GM21825 (cell line): ENCODE data around the gene IQSEC1.

Experiments used
- ATAC-seq: cut with Tn5 transposase; IDR thresholded peaks from one replicate; pipeline ENCODE4 v1.9.1; 2021; ENCODE audit warnings: mild to moderate bottlenecking, moderate library complexity; ENCODE audit not compliant: unreplicated experiment

The IQSEC1 gene

GRCh38 chr3:13073326-13074005 lies at the start of gene IQSEC1:
Gene IQSEC1, minus strand, starts transcription at chr3:13073429. Its CDS starts 415 bp downstream, at chr3:13073014.
- peak; percentile 62 for ATAC-seq

GRCh38 chr3:13122081-13123012 lies 49.1 kb upstream of the IQSEC1 start:
- ATAC-seq, result no peak

DNA sequence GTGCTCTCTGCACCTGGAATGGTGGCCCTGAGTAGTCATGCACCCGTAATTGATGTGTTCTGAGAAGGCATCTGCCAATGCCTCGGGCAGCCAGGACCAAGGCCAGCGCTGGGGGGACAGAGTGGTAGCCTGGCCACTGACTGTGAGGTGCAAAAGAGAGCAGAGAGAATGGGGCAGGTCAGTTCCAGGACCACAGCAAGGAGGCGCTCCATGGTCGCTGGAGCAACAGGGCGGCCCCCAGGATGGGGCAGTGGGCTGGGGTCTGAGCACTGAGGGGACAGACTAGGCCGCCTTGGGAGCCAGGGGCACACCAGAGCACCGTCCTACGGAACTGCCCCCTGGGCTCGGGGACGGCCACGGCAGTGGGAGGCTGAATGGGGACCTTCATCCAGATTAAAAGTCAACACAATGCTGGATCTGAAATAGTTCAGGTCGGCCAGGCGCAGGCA lies 48.3 kb upstream of the IQSEC1 start:
- no peak for ATAC-seq

GRCh38 chr3:13120928-13121552 lies 47.8 kb upstream of the IQSEC1 start:
- no peak for ATAC-seq

DNA sequence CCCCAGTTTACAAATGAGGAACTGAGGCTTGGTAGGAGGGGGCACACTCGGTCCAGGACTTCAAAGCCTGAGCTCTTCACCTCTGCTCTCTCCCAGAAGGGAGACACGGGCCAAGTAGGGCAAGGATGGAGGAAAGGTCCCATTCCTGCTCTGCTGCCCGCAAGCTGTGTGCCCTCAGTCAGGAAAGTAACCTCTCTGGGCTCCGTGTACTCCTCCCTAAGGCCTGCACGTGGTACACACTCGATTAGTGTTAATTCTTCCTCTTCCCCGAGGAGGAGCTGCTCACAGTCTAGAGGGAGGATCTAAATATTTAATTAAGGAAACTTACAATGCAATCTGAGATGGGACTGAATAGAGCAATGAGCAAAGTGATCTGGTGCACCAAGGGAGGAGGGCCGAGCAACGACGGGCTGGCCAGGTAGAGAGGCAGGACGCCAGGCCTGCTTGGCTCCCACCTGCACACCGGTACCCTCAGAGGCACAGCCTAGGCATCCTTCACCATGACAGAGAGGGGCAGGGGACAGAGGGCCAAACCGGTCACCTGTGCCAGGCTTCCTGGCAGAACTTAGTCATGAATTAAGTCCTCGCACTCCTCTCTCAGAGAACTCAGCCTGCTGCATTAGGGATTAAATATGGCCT lies 47.2 kb upstream of the IQSEC1 start:
- no peak for ATAC-seq

DNA sequence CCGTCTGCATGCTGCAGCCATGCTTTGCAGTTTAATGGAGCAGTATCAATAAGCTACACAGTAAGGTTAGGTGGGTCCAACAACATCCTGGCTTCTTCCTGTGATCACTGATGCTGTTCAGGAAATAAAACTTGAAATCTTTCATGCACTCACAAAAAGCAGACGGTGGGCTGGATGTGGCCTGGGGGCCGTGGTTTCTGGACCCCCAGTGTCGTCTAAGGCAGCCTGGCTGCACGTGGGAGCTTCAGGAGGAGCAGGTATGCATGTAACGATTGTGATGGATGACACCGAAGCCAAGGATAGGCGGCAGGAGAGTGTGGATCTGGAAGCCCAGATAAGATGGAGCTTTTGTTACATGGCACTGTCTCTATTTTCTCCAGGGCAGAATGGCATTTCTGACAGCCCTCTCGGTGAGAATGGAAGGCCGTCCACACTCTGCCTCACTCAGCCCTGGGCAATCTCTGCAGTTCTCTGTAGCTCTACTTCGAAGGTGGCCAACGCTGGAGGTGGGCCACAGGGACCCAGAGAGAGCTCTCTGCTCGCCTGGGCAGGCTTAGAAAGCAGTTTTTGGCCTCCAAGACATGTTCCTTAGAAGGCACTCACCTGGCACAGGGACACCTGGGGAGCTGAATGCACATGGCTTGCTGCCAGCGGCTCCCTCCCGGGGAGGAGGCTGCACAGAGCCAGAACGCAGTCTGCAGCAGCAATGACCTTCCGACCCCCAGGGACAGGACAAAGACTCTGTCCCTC lies 46.4 kb upstream of the IQSEC1 start:
- ATAC-seq, result no peak

GRCh38 chr3:13116426-13116825 lies 43.2 kb upstream of the IQSEC1 start:
- no peak for ATAC-seq

- no peak for ATAC-seq
Observed at GRCh38 chr3:13115991-13116390, 42.8 kb upstream of the IQSEC1 start.

DNA sequence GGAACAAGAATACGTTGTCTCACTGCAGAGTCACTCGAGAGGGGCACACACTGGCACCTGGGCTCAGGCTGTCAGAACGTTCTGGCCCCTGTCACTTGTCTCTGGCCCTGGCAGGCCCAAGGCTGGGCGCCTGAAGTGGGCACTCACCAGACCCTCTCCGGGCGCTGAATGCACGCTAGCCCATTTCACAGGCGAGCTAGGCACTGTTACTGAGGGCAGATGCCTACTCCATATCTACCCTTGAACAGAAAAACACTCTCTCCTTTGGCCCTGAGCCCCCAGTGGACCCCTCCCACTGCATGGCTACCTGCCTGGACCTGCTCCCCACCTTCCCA lies 42.3 kb upstream of the IQSEC1 start:
- no peak for ATAC-seq

DNA sequence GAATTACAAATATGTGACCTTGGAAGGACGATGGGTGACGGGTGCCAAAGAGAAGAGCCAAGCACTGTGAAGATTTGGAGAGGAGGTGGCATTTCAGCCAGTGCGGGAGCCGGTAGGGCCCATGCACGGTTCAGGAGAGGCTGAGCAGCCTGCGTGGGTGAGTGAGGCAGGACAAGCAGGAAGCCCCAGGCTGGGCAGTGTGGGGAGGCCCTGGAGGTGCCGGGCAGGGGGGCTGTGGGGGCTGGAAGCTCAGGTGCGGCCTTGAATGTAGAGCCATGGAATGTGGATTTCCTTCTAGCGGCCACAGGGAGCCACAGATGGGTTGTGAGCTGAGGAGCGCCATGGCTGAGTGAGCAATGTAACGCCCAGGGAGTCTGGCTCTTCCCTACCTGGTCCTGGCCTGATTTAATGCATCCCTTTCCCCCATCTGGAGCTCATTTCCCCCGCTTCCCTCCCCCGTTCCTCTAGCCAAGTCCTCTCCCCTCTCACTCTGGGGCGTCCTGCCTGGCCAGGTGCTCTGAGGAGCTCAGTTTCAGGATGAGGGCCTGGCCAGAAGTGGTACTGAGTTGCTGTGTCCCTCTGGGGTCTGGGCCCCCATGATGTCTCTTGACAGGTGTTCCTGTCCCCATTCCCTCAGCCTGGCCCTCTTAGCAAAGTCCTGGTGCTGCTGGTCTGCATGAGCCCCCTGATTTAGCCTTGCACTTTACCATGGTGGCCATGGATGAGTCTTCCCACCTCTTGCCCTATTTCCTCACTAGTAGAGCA lies 41.8 kb upstream of the IQSEC1 start:
- ATAC-seq, result no peak

- no peak for ATAC-seq
Observed at GRCh38 chr3:13113346-13114330, 40.4 kb upstream of the IQSEC1 start.

GRCh38 chr3:13112521-13113345 lies 39.5 kb upstream of the IQSEC1 start:
- no peak for ATAC-seq

GRCh38 chr3:13111873-13112520 lies 38.8 kb upstream of the IQSEC1 start:
- ATAC-seq, result no peak

DNA sequence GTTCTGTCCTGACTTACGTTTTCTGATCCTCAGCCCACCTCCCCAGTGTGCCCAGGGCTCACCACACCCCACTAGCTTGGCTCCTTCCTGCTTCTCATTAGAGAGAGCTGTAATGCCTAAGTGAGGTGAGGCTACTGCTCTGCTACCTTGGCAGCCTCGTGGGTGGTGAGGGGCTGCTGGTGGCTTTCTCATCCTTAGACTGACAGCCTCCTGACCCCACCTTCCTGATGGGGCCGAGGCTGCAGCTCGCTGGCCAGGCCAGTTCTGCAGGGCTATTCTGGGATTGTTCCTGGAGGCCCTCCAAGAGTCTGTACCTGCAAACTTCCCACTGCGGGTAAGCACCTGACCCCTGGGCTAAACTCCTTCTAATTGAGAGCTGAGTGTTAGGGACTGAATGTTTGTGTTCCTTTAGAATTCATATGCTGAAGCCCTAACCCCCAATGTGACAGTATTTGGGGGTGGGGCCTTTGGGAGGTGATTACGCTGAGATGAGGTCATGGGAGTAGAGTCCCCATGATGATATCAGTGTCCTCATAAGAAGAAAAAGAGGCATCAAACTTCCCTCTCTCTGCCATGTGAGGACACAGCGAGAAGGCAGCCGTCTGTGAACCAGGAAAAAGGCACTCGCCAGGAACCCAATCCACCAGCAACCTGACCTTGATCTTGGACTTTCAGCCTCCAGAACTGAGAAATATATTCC lies 38.1 kb upstream of the IQSEC1 start:
- ATAC-seq, result peak; percentile 35

- ATAC-seq, result peak; percentile 82
Observed at GRCh38 chr3:13110678-13111116, 37.5 kb upstream of the IQSEC1 start.

DNA sequence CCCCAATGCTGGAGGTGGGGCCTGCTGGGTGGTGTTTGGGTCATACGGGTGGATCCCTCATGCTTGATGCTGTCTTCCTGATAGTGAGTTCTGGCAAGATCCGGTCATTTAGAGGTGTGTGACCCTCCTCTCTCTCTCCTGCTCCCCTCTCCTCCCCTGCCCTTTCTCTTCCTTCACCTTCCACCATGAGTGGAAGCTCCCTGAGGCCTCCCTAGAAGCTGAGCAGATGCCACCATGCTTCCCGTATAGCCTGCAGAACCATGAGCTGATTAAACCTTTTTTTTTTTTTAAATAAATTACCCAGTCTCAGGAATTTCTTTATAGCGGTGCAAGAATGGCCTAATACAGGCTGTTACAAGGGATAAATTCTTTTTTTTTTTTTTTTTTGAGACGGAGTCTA lies 36.3 kb upstream of the IQSEC1 start:
- no peak for ATAC-seq

GRCh38 chr3:13108861-13109260 lies 35.6 kb upstream of the IQSEC1 start:
- ATAC-seq, result no peak
